ENCODE measurements around the gene EML4. TPM values are rescaled to one million over a fixed set of nuclear protein-coding genes. Genes with fewer than 3 reads are reported as not detected.
"Not testable (repeated sequence)": the region's sequence is repeated elsewhere in the genome, so short reads cannot be mapped to it uniquely, and the experiment has no call there.

Gene EML4
- total RNA-seq, 4 donors from 2014 or later, result 3.0 to 5.0 (median 4.6) TPM

GRCh38 chr2:42333579-42333978 is 164.4 kb downstream of the EML4 start:
- H3K4me1 ChIP-seq, result no peaks in the 10 kb centered on the region
- H3K27ac ChIP-seq, result no peak overlapping the region
- H3K36me3 ChIP-seq, result peaks cover 0 to 20% of the 10 kb centered on the region in 2 donors
- in situ Hi-C loops (cut with MboI; ENCODE audit: low sequenced_read_pairs in 4 of 4) (no loop called here), intact Hi-C loops (cut with DNase I; ENCODE audit: low total_unique reads) (no loop called here)
- TF ChIP-seq CTCF (IDR thresholded peaks at IDR 0.05 in 4 of 5, conservative IDR thresholded peaks at IDR 0.05 in 1 of 5), result no peak
- no peak for TF ChIP-seq POLR2A (IDR thresholded peaks at IDR 0.05)
- H3K9me3 ChIP-seq, result no peaks in the 10 kb centered on the region
- no peaks in the 10 kb centered on the region for H3K27me3 ChIP-seq
- H3K4me3 ChIP-seq, result no peak overlapping the region
- ATAC-seq (no peak), DNase-seq (no peak)

GRCh38 chr2:42334220-42334619 is 165.1 kb downstream of the EML4 start:
- Histone ChIP-seq H3K27ac (no peak overlapping the region), H3K4me3 (no peak overlapping the region), H3K9me3 (no peaks in the 10 kb centered on the region), H3K27me3 (no peaks in the 10 kb centered on the region), H3K36me3 (peaks cover 0 to 16% of the 10 kb centered on the region in 2 donors), H3K4me1 (no peaks in the 10 kb centered on the region)
- in situ Hi-C loops (cut with MboI; ENCODE audit: low sequenced_read_pairs in 4 of 4), result no loop called here
- intact Hi-C loops (cut with DNase I; ENCODE audit: low total_unique reads), result no loop called here
- ATAC-seq (no peak), DNase-seq (no peak)
- no peak for TF ChIP-seq CTCF (IDR thresholded peaks at IDR 0.05 in 4 of 5, conservative IDR thresholded peaks at IDR 0.05 in 1 of 5)
- no peak for TF ChIP-seq POLR2A (IDR thresholded peaks at IDR 0.05)

GRCh38 chr2:42334865-42335264 is 165.7 kb downstream of the EML4 start:
- in situ Hi-C loops (cut with MboI; ENCODE audit: low sequenced_read_pairs in 4 of 4); DNase-seq; H3K27ac ChIP-seq; H3K9me3 ChIP-seq; H3K36me3 ChIP-seq; intact Hi-C loops (cut with DNase I; ENCODE audit: low total_unique reads); ATAC-seq; H3K27me3 ChIP-seq; H3K4me3 ChIP-seq; H3K4me1 ChIP-seq: not testable (repeated sequence)

- in situ Hi-C loops (cut with MboI; ENCODE audit: low sequenced_read_pairs in 4 of 4) (no loop called here), intact Hi-C loops (cut with DNase I; ENCODE audit: low total_unique reads) (no loop called here)
Observed at GRCh38 chr2:42335514-42336104, 166.5 kb downstream of the EML4 start.

More at GRCh38 chr2:42335514-42336104, 166.5 kb downstream of the EML4 start:
- Histone ChIP-seq H3K36me3 (peaks cover 0 to 10% of the 10 kb centered on the region in 2 donors), H3K9me3 (no peaks in the 10 kb centered on the region), H3K4me1 (no peaks in the 10 kb centered on the region), H3K27ac (no peak overlapping the region), H3K27me3 (no peaks in the 10 kb centered on the region), H3K4me3 (no peak overlapping the region)
- ATAC-seq (no peak), DNase-seq (no peak)
- TF ChIP-seq POLR2A (IDR thresholded peaks at IDR 0.05) (no peak), CTCF (IDR thresholded peaks at IDR 0.05 in 4 of 5, conservative IDR thresholded peaks at IDR 0.05 in 1 of 5) (no peak)

Measured in gastrocnemius medialis (tissue), 4 donors.